Kidney (tissue), 14 donors: ENCODE results near the gene ISYNA1. TPM values are rescaled to one million over a fixed set of nuclear protein-coding genes. Genes with fewer than 3 reads are reported as not detected.

Experiments used
- DNase-seq, 5 donors: peaks; one replicate each; pipeline ENCODE4 v3.0.0-alpha.2; 2013 to 2020
- FAIRE-seq: peaks from 2 replicates; lab custom pipeline; 2012; peaks lifted over from hg19 to GRCh38; lab: Jason Lieb, UNC
- H3K27ac ChIP-seq, 2 donors: one replicate each; pipeline ENCODE4 v1.7.0; 2013; ENCODE audit warnings: low read depth in 2 of 2, low read length in 2 of 2, inconsistent platforms in 1 of 2
- H3K27me3 ChIP-seq: one replicate; pipeline ENCODE4 v1.7.1; 2013; ENCODE audit warnings: low read length, inconsistent platforms; ENCODE audit not compliant: control insufficient read depth, insufficient read depth
- H3K36me3 ChIP-seq, 3 donors: one replicate each; pipeline versions ENCODE4 v1.7.0 to v1.7.1; 2013; ENCODE audit warnings: low read length in 3 of 3, control low read depth in 1 of 3, inconsistent platforms in 1 of 3; ENCODE audit not compliant: insufficient read depth in 3 of 3, control insufficient read depth in 2 of 3
- H3K4me1 ChIP-seq, 3 donors: one replicate each; pipeline versions ENCODE4 v1.7.0 to v1.7.1; 2013; ENCODE audit warnings: low read length in 3 of 3, inconsistent platforms in 1 of 3, low read depth in 1 of 3; ENCODE audit not compliant: control insufficient read depth in 2 of 3, insufficient read depth in 2 of 3
- H3K4me3 ChIP-seq, 3 donors: one replicate each; pipeline versions ENCODE4 v1.7.0 to v1.8.1; 2013; ENCODE audit warnings: low read length in 3 of 3, control low read depth in 1 of 3, inconsistent platforms in 1 of 3
- H3K9ac ChIP-seq, 3 donors: one replicate each; pipeline versions ENCODE4 v1.7.0 to v1.7.1; 2013; ENCODE audit warnings: low read length in 3 of 3, control low read depth in 1 of 3, inconsistent platforms in 1 of 3
- H3K9me3 ChIP-seq, 3 donors: one replicate each; pipeline versions ENCODE4 v1.7.0 to v1.7.1; 2013; ENCODE audit warnings: low read length in 3 of 3, control low read depth in 1 of 3, inconsistent platforms in 1 of 3; ENCODE audit not compliant: control insufficient read depth in 2 of 3, insufficient read depth in 1 of 3
- intact Hi-C: fragments of 100-400 bp; cut with DNase I; formaldehyde crosslinking; loops from one replicate; pipeline ENCODE4 v1.11.1; 2022
- polyA plus RNA-seq: library from polyadenylated mRNA; stranded (reverse); fragments of 350-450 nt; fragmentation: Illumina TruSeq; extraction: RNeasy Lipid Tissue Mini Kit (QIAGEN cat#74804); gene quantifications from one replicate; pipeline ENCODE4 v1.2.3, GENCODE V29; 2014; ENCODE audit warnings: low read depth, low replicate concordance; ENCODE audit not compliant: insufficient read depth
- total RNA-seq: library from RNA; stranded (reverse); fragmentation: NEBNext Ultra II Directional; extraction: Animal tissue kit (Norgen Biotek cat#: 25700); gene quantifications from one replicate; pipeline ENCODE4 v1.2.1, GENCODE V29; 2021
- TF ChIP-seq, protein P1 (sequence below): IDR thresholded peaks from 3 replicates; pipeline ENCODE4 v1.5.1; 2012; ENCODE audit warnings: mild to moderate bottlenecking, moderate library complexity, borderline replicate concordance; ENCODE audit not compliant: insufficient read depth; ENCODE audit errors: extremely low read depth
- donor health status: control.
- donor health status: control.
- donor health status: control.
- donor health status: control.
- donor health status: control.
- donor health status: DM: yes; HTN: yes; CAD: no.
- donor health status: Normal renal cell carcinoma (clear cell type).

Gene ISYNA1
- total and polyA plus RNA-seq, 2 donors from 2014 or later: 68.6 to 101 TPM

DNA sequence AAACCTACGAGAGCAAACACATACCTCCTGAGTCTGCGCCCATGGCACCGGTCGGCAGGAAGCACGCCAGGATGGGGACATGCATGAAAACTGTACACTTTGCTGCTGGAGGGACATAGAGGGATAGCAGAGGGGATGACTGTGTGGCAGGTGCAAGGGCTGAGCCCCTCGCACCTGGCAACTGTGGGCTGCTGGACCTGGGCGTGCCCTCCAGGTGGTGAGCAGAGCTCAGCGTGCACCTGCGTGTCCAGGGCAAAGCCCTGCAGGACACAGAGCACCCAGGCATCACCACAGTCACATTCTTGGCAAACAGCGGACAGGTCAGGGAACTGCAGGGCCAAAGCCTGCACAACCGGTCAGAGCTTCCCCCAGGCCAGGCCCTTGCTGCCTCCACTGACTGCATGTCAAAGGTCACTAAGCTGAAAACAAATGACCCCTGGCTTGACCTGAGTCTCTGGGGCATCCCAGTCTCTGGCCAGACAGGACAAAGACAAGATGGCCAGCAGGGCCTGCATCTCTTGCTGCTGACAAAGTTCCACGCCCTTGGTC, 9.0 kb upstream of the ISYNA1 start:
- H3K4me3 ChIP-seq: no peak overlapping the region
- H3K9me3 ChIP-seq: no peaks in the 10 kb centered on the region
- TF ChIP-seq, protein P1, sequence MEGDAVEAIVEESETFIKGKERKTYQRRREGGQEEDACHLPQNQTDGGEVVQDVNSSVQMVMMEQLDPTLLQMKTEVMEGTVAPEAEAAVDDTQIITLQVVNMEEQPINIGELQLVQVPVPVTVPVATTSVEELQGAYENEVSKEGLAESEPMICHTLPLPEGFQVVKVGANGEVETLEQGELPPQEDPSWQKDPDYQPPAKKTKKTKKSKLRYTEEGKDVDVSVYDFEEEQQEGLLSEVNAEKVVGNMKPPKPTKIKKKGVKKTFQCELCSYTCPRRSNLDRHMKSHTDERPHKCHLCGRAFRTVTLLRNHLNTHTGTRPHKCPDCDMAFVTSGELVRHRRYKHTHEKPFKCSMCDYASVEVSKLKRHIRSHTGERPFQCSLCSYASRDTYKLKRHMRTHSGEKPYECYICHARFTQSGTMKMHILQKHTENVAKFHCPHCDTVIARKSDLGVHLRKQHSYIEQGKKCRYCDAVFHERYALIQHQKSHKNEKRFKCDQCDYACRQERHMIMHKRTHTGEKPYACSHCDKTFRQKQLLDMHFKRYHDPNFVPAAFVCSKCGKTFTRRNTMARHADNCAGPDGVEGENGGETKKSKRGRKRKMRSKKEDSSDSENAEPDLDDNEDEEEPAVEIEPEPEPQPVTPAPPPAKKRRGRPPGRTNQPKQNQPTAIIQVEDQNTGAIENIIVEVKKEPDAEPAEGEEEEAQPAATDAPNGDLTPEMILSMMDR: no peak
- H3K4me1 ChIP-seq: peaks cover 0 to 8% (median 0%) of the 10 kb centered on the region in 3 donors
- H3K36me3 ChIP-seq: peaks cover 0 to 42% (median 25%) of the 10 kb centered on the region in 3 donors
- DNase-seq (no peak), FAIRE-seq (no peak)
- H3K9ac ChIP-seq: no peak overlapping the region
- H3K27me3 ChIP-seq: no peaks in the 10 kb centered on the region
- intact Hi-C loops: no loop called here
- H3K27ac ChIP-seq: no peak overlapping the region

DNA sequence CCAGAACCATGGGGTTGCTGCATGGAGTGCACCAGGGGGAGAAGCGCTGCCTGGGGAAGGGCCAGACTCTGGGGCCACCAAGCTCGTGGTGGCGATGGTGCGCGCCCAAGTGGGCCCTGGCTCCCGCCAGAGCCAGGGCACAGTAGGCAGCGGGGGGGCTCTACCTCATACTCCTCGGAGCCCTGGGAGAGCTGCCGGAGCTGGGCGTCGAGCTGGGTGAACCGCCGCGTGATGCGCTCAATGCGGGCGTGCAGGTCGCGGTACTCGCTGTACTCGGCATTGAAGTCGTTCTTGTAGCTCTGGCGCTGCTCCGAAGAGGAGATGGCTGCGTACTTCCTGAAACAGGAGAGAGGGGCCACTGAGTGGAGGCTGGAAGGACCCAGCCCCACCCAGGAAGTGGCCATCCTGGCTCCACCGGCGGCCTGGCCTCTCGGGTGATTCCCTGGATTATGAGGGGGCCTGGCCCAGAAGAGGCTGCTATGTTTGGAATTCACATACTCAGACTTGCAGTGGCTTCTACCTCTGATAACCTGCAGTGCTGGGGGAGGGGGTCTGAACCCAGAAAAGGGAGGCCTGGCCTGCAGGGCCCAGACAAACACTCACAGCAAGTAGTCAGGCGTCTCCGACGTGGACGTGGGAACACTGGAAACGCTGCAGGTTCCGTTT, 8.3 kb upstream of the ISYNA1 start:
- Histone ChIP-seq H3K36me3 (peaks cover 0 to 42% (median 25%) of the 10 kb centered on the region in 3 donors), H3K9ac (no peak overlapping the region), H3K27ac (no peak overlapping the region), H3K9me3 (no peaks in the 10 kb centered on the region), H3K27me3 (no peaks in the 10 kb centered on the region), H3K4me1 (peaks cover 0 to 8% (median 0%) of the 10 kb centered on the region in 3 donors), H3K4me3 (no peak overlapping the region)
- TF ChIP-seq, protein P1: no peak
- DNase-seq (no peak), FAIRE-seq (no peak)
- intact Hi-C loops: no loop called here

DNA sequence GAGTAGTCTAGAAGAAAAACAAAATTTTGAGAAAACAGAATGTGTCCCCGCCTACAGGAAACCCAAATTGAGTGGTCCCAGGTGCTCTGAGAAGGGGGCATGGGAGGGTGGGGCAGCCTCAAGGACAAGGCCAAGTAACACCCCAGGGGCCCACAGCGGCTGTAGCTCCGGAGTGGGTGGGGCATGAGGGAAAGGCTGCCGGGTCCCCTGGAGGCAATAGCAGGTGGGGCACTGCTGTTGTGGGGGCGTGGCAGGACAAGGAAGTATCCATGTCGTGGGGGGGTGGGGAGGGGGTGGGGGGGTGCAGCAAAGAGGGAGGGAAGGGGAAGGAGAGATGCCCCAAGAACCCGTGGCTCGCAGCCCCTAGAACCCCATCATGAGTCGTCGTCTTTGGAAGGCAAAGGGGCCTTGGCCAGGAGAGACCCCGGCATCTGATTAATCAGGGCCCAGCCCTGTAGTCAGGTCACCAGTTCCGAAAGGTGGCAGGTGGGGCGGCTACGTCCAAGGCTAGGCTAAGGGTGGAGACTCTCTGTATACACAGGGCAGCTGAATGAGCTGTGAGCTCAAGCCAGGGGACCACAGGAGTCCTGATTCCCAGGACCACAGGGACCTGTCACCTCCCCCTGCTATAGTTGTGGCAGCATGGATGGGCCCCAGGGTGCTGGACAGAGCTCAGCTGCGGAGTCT, 7.5 kb upstream of the ISYNA1 start:
- TF ChIP-seq, protein P1: no peak
- H3K27me3 ChIP-seq: no peaks in the 10 kb centered on the region
- no peak for DNase-seq
- no peak overlapping the region for H3K27ac ChIP-seq
- H3K4me1 ChIP-seq: peaks cover 0 to 6% (median 0%) of the 10 kb centered on the region in 3 donors
- no peak for FAIRE-seq
- no peaks in the 10 kb centered on the region for H3K9me3 ChIP-seq
- peaks cover 0 to 42% (median 25%) of the 10 kb centered on the region in 3 donors for H3K36me3 ChIP-seq
- intact Hi-C loops: no loop called here
- H3K9ac ChIP-seq: no peak overlapping the region
- no peak overlapping the region for H3K4me3 ChIP-seq
